Measurements from ENCODE around the gene C4A.

Gene C4A

GRCh38 chr6:31971279-31971992, 10.4 kb upstream of the C4A start (continued):
- TF ChIP-seq PBX3 (CRISPR knock-in tag; IDR thresholded peaks at IDR 0.05) (0 out of 2 replicates have a peak, but pooled peaks have one; percentile 18), ZNF157 (tag by site-specific recombination; IDR thresholded peaks at IDR 0.05) (no peak), ZNF426 (tag by site-specific recombination; IDR thresholded peaks at IDR 0.05) (no peak), ZNF26 (tag by site-specific recombination; IDR thresholded peaks at IDR 0.05) (no peak), ZBTB20 (tag by site-specific recombination; IDR thresholded peaks at IDR 0.05) (0 out of 2 replicates have a peak, but pooled peaks have one; percentile 7), OVOL3 (tag by site-specific recombination; IDR thresholded peaks at IDR 0.05) (no peak), TRIM28 (IDR thresholded peaks at IDR 0.05; ENCODE audit: borderline replicate concordance, low read length) (0 out of 2 replicates have a peak, but pooled peaks have one; percentile 30), ZNF274 (IDR thresholded peaks at IDR 0.05; ENCODE audit: low read length) (no peak), ZNF274 (tag by site-specific recombination; IDR thresholded peaks at IDR 0.05; ENCODE audit: borderline replicate concordance) (no peak), ZSCAN16 (tag by site-specific recombination; IDR thresholded peaks at IDR 0.05) (peak; percentile 30; the same call in 1 of the 2 replicates), ZNF2 (tag by site-specific recombination; IDR thresholded peaks at IDR 0.05) (no peak), ZNF785 (tag by site-specific recombination; IDR thresholded peaks at IDR 0.05) (no peak), HOXC10 (CRISPR knock-in tag; IDR thresholded peaks at IDR 0.05) (no peak; the same call in 1 of the 2 replicates), ZSCAN30 (tag by site-specific recombination; IDR thresholded peaks at IDR 0.05) (0 out of 2 replicates have a peak, but pooled peaks have one; percentile 67), GLI4 (tag by site-specific recombination; IDR thresholded peaks at IDR 0.05) (no peak; the same call in 1 of the 2 replicates), ZSCAN18 (tag by site-specific recombination; IDR thresholded peaks at IDR 0.05) (no peak; the same call in 1 of the 2 replicates), ZNF324 (tag by site-specific recombination; IDR thresholded peaks at IDR 0.05) (no peak; the same call in 1 of the 2 replicates), BCL11A (tag by site-specific recombination; IDR thresholded peaks at IDR 0.05; ENCODE audit: low read depth) (peak; percentile 78; the same call in 1 of the 2 replicates), ZNF777 (tag by site-specific recombination; IDR thresholded peaks at IDR 0.05; ENCODE audit: borderline replicate concordance) (no peak), ATF2 (tag by site-specific recombination; IDR thresholded peaks at IDR 0.05; ENCODE audit: low read depth) (peak; percentile 100), ZNF335 (tag by site-specific recombination; conservative IDR thresholded peaks at IDR 0.05) (peak; percentile 89), ZNF112 (tag by site-specific recombination; IDR thresholded peaks at IDR 0.05) (no peak), REST (tag by site-specific recombination; IDR thresholded peaks at IDR 0.05) (0 out of 2 replicates have a peak, but pooled peaks have one; percentile 5), HIC1 (tag by site-specific recombination; IDR thresholded peaks at IDR 0.05) (no peak), PRDM4 (tag by site-specific recombination; IDR thresholded peaks at IDR 0.05) (no peak; the same call in 1 of the 2 replicates)

All from HEK293 (cell line).